Natural killer cell (primary cell): ENCODE data around the gene SMIM7. TPM values are rescaled to one million over a fixed set of nuclear protein-coding genes. Genes with fewer than 3 reads are reported as not detected.

Experiments used
- ATAC-seq, 3 donors: fragments of 150-1000 bp in 2 of 3; fragments of 200-7000 bp in 1 of 3; cut with Tn5 transposase; 1 replicate in 1 of 3; 2 replicates in 2 of 3; pipeline ENCODE4 v1.10.0; 2021; ENCODE audit warnings: mild to moderate bottlenecking in 2 of 3, moderate library complexity in 2 of 3
- DNase-seq, 2 donors: peaks; one replicate each; pipeline versions ENCODE4 v3.0.0 to v3.0.0-alpha.2; 2013 to 2021; ENCODE audit warnings: mixed read lengths in 1 of 2
- H3K27ac ChIP-seq: one replicate; pipeline ENCODE4 v1.5.1; 2013; ENCODE audit warnings: mild to moderate bottlenecking, low read length
- H3K27me3 ChIP-seq: one replicate; pipeline ENCODE4 v1.6.1; 2013; ENCODE audit warnings: low read length; ENCODE audit not compliant: control insufficient read depth, insufficient read depth
- H3K36me3 ChIP-seq: one replicate; pipeline ENCODE4 v1.6.1; 2013; ENCODE audit warnings: low read length; ENCODE audit not compliant: control insufficient read depth, insufficient read depth
- H3K4me1 ChIP-seq: one replicate; pipeline ENCODE4 v1.6.1; 2013; ENCODE audit warnings: low read length; ENCODE audit not compliant: control insufficient read depth, insufficient read depth
- H3K4me3 ChIP-seq: one replicate; pipeline ENCODE4 v1.5.1; 2013; ENCODE audit warnings: low read length
- H3K9me3 ChIP-seq: one replicate; pipeline ENCODE4 v1.6.1; 2013; ENCODE audit warnings: low read length; ENCODE audit not compliant: control insufficient read depth, insufficient read depth
- H3K27ac Mint-ChIP-seq, 2 donors: one replicate each; pipeline ENCODE4 v1.8.0; 2022; ENCODE audit warnings: mild to moderate bottlenecking in 2 of 2, mixed read lengths in 2 of 2, moderate library complexity in 1 of 2
- H3K27me3 Mint-ChIP-seq, 2 donors: one replicate each; pipeline ENCODE4 v1.8.0; 2022; ENCODE audit warnings: low read depth in 2 of 2, mixed read lengths in 2 of 2
- H3K36me3 Mint-ChIP-seq: one replicate; pipeline ENCODE4 v1.8.0; 2022; ENCODE audit warnings: mixed read lengths
- H3K4me1 Mint-ChIP-seq, 2 donors: one replicate each; pipeline ENCODE4 v1.8.0; 2022; ENCODE audit warnings: mixed read lengths in 2 of 2
- H3K4me3 Mint-ChIP-seq: one replicate; pipeline ENCODE4 v1.8.0; 2022; ENCODE audit warnings: mild to moderate bottlenecking, moderate library complexity, mixed read lengths
- H3K9me3 Mint-ChIP-seq, 2 donors: one replicate each; pipeline ENCODE4 v1.8.0; 2022; ENCODE audit warnings: mixed read lengths in 2 of 2
- WGBS: methylation state at CpG from one replicate; pipeline ENCODE4 v1.1.7; 2013; ENCODE audit warnings: missing lambda C conversion rate; ENCODE audit not compliant: insufficient coverage; 5-methylcytosine and 5-hydroxymethylcytosine counted together
- intact Hi-C: fragments of 100-400 bp; cut with micrococcal nuclease; formaldehyde crosslinking; loops from one replicate; pipeline ENCODE4 v1.14.2; 2022
- total RNA-seq, 4 donors: library from RNA; stranded (reverse); fragments of 120-200 nt in 1 of 4; gene quantifications; one replicate each; pipeline versions ENCODE4 v1.2.3 to v1.2.4, GENCODE V29; 2013 to 2022
- TF ChIP-seq, protein P1 (sequence below): fragments of 200-600 bp; IDR thresholded peaks from one replicate; pipeline ENCODE4 v1.8.0; 2022; ENCODE audit warnings: antibody characterized with exemption

SMIM7 gene
- total RNA-seq, 3 donors from 2014 or later (not counting 1 experiment from before 2014, with no cell fraction given) = 63.2 to 88.4 (median 76.0) TPM

DNA sequence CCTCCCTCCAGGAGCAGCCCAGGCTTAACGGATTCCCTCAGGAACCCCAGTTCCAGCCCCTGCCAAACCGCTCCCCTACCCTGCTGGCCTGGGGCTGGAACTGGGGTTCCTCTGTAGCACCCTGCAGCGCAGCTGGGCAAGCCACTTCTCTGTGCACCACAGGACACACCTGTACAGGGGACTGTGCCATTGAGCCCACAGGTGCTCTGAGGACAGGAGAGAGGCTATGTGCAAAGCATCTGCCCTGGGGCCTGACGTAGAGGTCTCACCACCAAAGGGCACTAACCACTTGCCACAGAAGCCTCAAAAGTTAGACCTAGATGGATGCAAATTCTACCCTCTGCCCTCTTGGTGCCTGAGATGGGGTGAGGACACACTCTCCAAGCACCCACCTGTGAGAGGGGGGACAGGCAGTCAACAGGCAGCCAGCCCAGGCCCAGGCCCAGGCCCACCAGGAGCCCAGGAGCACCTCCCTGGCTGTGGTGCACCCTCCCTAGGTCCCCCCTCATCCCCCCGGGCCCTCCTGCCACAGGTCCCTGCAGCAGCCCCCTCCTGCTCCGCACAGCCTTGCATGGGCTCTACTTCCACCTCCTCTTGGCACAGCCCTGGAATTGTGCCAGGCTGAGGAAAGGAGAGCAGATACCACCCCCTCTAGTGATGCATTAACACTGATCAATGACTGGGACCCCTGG is 60.1 kb downstream of the SMIM7 start:
- intact Hi-C loops = no loop called here
- WGBS = 79% methylated on average over 6 of the region's 6 CpGs
- Mint-ChIP-seq H3K27ac (no peak overlapping the region), H3K36me3 (no peaks in the 10 kb centered on the region), H3K9me3 (no peaks in the 10 kb centered on the region), H3K4me3 (no peak overlapping the region), H3K4me1 (peaks cover 39 to 54% of the 10 kb centered on the region in 2 donors), H3K27me3 (no peaks in the 10 kb centered on the region)
- Histone ChIP-seq H3K36me3 (no peaks in the 10 kb centered on the region), H3K4me3 (no peak overlapping the region), H3K9me3 (no peaks in the 10 kb centered on the region), H3K4me1 (peaks cover 25% of the 10 kb centered on the region), H3K27me3 (no peaks in the 10 kb centered on the region), H3K27ac (no peak overlapping the region)
- DNase-seq (no peak), ATAC-seq (no peak)
- TF ChIP-seq, protein P1, sequence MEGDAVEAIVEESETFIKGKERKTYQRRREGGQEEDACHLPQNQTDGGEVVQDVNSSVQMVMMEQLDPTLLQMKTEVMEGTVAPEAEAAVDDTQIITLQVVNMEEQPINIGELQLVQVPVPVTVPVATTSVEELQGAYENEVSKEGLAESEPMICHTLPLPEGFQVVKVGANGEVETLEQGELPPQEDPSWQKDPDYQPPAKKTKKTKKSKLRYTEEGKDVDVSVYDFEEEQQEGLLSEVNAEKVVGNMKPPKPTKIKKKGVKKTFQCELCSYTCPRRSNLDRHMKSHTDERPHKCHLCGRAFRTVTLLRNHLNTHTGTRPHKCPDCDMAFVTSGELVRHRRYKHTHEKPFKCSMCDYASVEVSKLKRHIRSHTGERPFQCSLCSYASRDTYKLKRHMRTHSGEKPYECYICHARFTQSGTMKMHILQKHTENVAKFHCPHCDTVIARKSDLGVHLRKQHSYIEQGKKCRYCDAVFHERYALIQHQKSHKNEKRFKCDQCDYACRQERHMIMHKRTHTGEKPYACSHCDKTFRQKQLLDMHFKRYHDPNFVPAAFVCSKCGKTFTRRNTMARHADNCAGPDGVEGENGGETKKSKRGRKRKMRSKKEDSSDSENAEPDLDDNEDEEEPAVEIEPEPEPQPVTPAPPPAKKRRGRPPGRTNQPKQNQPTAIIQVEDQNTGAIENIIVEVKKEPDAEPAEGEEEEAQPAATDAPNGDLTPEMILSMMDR = no peak

GRCh38 chr19:16598848-16599247 is 61.1 kb downstream of the SMIM7 start:
- Histone ChIP-seq H3K27me3 (no peaks in the 10 kb centered on the region), H3K27ac (no peak overlapping the region), H3K9me3 (no peaks in the 10 kb centered on the region), H3K4me3 (no peak overlapping the region), H3K4me1 (peaks cover 35% of the 10 kb centered on the region), H3K36me3 (no peaks in the 10 kb centered on the region)
- ATAC-seq (no peak), DNase-seq (no peak)
- Mint-ChIP-seq H3K27ac (no peak overlapping the region), H3K9me3 (no peaks in the 10 kb centered on the region), H3K4me1 (peaks cover 41 to 57% of the 10 kb centered on the region in 2 donors), H3K4me3 (no peak overlapping the region), H3K36me3 (no peaks in the 10 kb centered on the region), H3K27me3 (no peaks in the 10 kb centered on the region)
- TF ChIP-seq, protein P1 = no peak
- WGBS = 93% methylated on average over 4 of the region's 4 CpGs
- intact Hi-C loops = no loop called here

DNA sequence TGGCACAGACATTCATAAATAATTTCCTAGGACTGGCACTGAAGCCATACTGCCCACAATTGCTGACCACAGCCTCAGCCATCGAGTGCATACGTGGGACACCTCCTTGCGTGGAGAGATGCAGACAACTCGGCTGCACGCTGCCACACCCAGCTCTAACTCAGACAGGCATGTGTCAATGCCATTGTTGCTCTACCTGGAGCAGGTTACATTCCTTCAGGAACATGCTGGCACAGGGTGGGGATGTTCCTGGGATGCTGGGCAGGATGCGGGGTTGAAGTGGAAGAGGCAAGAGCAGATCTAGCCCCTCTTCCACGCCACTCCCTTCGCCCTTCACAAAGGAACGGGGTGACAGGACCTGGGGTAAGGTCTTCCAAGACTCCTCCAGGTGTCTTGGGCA is 63.5 kb downstream of the SMIM7 start:
- Mint-ChIP-seq H3K27ac (peak overlapping the region in 1 of 2 donors; percentile 96), H3K4me3 (no peak overlapping the region), H3K27me3 (no peaks in the 10 kb centered on the region)

More for the DNA sequence above, 63.5 kb downstream of the SMIM7 start:
- ATAC-seq = no peak
- H3K27ac ChIP-seq = no peak overlapping the region
- H3K36me3 ChIP-seq = no peaks in the 10 kb centered on the region
- no peak overlapping the region for H3K4me3 ChIP-seq
- Mint-ChIP-seq H3K4me1 (peaks cover 46 to 63% of the 10 kb centered on the region in 2 donors), H3K9me3 (no peaks in the 10 kb centered on the region), H3K36me3 (no peaks in the 10 kb centered on the region)
- no peaks in the 10 kb centered on the region for H3K9me3 ChIP-seq
- WGBS = 86% methylated on average over 9 of the region's 9 CpGs
- DNase-seq = no peak
- TF ChIP-seq, protein P1 = no peak
- no peaks in the 10 kb centered on the region for H3K27me3 ChIP-seq
- H3K4me1 ChIP-seq = peaks cover 59% of the 10 kb centered on the region
- intact Hi-C loops = no loop called here

Other genes with a start within 250 kb of the SMIM7 start
- 100 to 1,000 TPM in 1 of 3 donors, 10 to 100 TPM in 2; 92.2 to 120 (median 99.3) TPM for gene EPS15L1, start 188.2 kb downstream of the SMIM7 start, total RNA-seq
- not detected for gene CALR3, start 164.0 kb downstream of the SMIM7 start, total RNA-seq
- gene C19orf44, start 163.8 kb downstream of the SMIM7 start, total RNA-seq = 1 to 10 TPM; 1.2 to 2.8 (median 1.4) TPM
- gene CHERP, start 117.7 kb downstream of the SMIM7 start, total RNA-seq = 10 to 100 TPM; 46.5 to 70.8 (median 68.2) TPM
- gene SLC35E1, start 87.7 kb downstream of the SMIM7 start, total RNA-seq = 10 to 100 TPM; 53.2 to 55.5 (median 54.2) TPM
- gene MED26, start 31.9 kb downstream of the SMIM7 start, total RNA-seq = 10 to 100 TPM; 34.7 to 47.5 (median 47.3) TPM
- gene TMEM38A, start 995 bp upstream of the SMIM7 start, total RNA-seq = 1 to 10 TPM in 1 of 3 donors, under 1 TPM in 2; 0.29 to 2.2 (median 0.89) TPM
- under 1 TPM in 2 of 3 donors, not detected in 1; 0.05 TPM for gene NWD1, start 59.7 kb upstream of the SMIM7 start, total RNA-seq
- 10 to 100 TPM; 58.4 to 70.1 (median 60.2) TPM for gene SIN3B, start 169.3 kb upstream of the SMIM7 start, total RNA-seq
- gene F2RL3, start 228.9 kb upstream of the SMIM7 start, total RNA-seq = under 1 TPM; 0.24 to 0.39 (median 0.28) TPM